ENCODE results near the gene CPEB3. TPM values are rescaled to one million over a fixed set of nuclear protein-coding genes. Genes with fewer than 3 reads are reported as not detected.
"Not testable (repeated sequence)": the region's sequence is repeated elsewhere in the genome, so short reads cannot be mapped to it uniquely, and the experiment has no call there.

The CPEB3 gene
- total RNA-seq, 2 donors from 2014 or later = 3.2 to 3.7 TPM

DNA sequence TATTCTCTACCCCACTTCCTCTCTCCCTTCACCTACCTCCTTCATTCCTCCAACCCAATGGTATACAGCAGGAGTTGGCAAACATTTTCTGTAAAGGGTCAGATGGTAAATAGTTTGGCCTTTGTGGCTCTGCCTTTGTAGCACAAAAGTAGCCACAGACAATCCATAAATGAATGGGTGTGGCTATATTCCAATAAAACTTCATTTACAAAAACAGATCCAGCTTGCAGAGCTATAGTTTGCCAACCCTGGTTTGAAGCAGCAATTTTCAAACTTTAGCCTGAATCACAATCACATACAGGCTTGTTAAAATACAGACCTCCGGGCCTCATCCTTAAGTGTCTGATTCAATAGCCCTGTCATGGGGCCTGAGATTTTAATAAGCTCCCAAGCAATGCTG is 110.5 kb downstream of the CPEB3 start:
- no peak overlapping the region for H3K27ac Mint-ChIP-seq

DNA sequence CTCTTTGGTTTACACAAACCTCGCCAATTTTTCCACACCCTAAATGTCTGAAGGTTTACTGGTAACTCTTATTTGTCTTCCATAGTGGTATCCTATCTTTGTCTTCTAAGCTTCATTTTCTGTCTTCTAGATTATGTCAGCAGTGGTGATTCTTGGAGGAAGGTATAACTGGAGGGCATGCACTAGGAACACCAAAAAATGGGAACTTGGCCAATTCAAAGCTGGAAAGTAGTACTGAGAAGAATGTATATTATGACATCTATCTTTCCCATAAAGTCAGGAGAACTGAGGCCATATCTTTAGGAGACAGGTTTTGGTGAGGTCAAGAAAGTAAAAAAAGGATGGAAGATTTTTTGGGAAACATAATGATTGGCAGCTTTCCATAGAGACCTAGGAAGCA is 113.3 kb downstream of the CPEB3 start:
- ATAC-seq (no peak), DNase-seq (no peak)
- peaks cover 3% of the 10 kb centered on the region for H3K36me3 Mint-ChIP-seq (ENCODE audit: low read depth)
- no peak overlapping the region for H3K27ac Mint-ChIP-seq
- no peak overlapping the region for H3K4me3 Mint-ChIP-seq
- H3K9me3 ChIP-seq (ENCODE audit: control insufficient read depth, low read length, poor library complexity, severe bottlenecking) = no peaks in the 10 kb centered on the region
- no peaks in the 10 kb centered on the region for H3K27me3 Mint-ChIP-seq
- H3K4me1 Mint-ChIP-seq = peaks cover 2% of the 10 kb centered on the region

More for the DNA sequence above, 110.5 kb downstream of the CPEB3 start:
- Mint-ChIP-seq H3K4me1 (peaks cover 2% of the 10 kb centered on the region), H3K4me3 (no peak overlapping the region), H3K36me3 (ENCODE audit: low read depth) (peaks cover 3% of the 10 kb centered on the region), H3K27me3 (no peaks in the 10 kb centered on the region)
- no peak for ATAC-seq
- no peak for DNase-seq
- H3K9me3 ChIP-seq (ENCODE audit: control insufficient read depth, low read length, poor library complexity, severe bottlenecking) = no peaks in the 10 kb centered on the region

DNA sequence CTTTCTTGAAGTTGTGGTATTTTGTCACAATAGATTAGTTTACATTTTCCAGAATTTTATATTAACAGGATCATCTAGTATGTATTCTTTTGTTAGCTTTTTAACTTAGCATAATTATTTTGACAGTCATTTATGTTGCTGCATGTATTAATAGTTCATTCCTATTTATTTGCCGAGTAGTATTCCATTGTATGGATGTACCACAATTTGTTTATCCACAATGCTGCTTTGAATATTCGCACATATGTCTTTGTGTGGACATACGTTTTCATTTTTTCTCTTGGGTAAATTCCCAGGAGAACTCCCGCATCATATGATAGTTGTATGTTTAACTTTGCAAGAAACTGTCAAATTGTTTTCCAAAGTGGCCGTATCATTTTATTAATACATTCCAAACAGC is 115.7 kb downstream of the CPEB3 start:
- DNase-seq = no peak
- H3K27me3 Mint-ChIP-seq = no peaks in the 10 kb centered on the region
- H3K27ac Mint-ChIP-seq = no peak overlapping the region
- H3K9me3 ChIP-seq (ENCODE audit: control insufficient read depth, low read length, poor library complexity, severe bottlenecking) = no peaks in the 10 kb centered on the region
- H3K36me3 Mint-ChIP-seq (ENCODE audit: low read depth) = peaks cover 3% of the 10 kb centered on the region
- no peak overlapping the region for H3K4me3 Mint-ChIP-seq
- ATAC-seq = no peak
- no peaks in the 10 kb centered on the region for H3K4me1 Mint-ChIP-seq

DNA sequence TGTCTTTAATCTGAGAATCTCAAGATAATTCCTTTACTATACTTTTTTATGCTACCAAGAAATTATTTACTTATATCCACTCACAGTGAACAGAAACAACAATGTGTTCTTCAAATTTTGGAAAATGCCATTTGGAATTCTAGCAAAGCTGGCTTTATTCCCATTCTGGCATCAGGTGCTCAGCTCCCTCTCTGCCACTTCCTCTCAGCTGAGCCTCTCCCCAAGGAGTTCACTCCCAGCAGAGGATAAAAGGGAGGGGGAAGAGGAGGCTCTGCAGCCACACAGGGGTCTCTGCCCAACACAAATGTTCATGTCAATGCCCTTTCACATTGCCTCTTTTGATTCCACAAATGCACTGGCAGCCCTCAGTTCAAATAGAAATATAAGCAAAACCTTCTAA is 116.9 kb downstream of the CPEB3 start:
- H3K36me3 Mint-ChIP-seq (ENCODE audit: low read depth) = peaks cover 6% of the 10 kb centered on the region
- no peak overlapping the region for H3K27ac Mint-ChIP-seq
- no peaks in the 10 kb centered on the region for H3K27me3 Mint-ChIP-seq
- no peaks in the 10 kb centered on the region for H3K4me1 Mint-ChIP-seq
- no peaks in the 10 kb centered on the region for H3K9me3 ChIP-seq (ENCODE audit: control insufficient read depth, low read length, poor library complexity, severe bottlenecking)
- no peak overlapping the region for H3K4me3 Mint-ChIP-seq
- no peak for DNase-seq
- ATAC-seq = no peak

DNA sequence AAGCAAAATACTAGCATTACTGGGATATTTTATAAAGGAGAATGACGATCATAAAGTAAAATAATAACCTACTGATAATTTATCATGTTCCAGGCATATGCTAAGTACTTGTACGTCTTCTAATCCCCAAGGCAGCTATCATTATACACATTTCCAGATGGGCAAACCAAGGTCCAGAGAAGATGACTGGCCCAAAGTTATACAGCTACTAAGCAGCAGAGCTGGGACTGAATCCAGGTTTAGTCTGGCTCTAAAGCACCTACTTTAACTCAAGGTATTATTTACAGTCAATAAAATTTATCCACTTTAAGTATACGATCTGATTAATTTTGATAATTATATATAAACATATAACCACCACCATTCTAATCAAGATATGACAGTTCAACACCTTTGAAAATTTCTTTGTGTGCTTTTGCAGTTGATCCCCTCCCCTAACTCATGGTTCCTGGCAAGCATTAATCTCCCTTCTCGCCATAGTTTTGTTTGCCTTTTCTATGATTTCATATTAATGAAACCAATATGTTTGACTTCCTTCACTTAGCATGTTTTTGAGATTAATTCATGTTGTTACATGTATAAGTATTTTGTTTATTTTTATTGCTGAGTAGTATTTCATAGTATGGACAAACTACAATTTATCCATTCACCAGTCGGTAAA is 126.7 kb downstream of the CPEB3 start:
- DNase-seq (no peak), ATAC-seq (no peak)
- Mint-ChIP-seq H3K27ac (no peak overlapping the region), H3K4me3 (no peak overlapping the region), H3K4me1 (peaks cover 2% of the 10 kb centered on the region), H3K36me3 (ENCODE audit: low read depth) (peaks cover 7% of the 10 kb centered on the region), H3K27me3 (no peaks in the 10 kb centered on the region)
- no peaks in the 10 kb centered on the region for H3K9me3 ChIP-seq (ENCODE audit: control insufficient read depth, low read length, poor library complexity, severe bottlenecking)

DNA sequence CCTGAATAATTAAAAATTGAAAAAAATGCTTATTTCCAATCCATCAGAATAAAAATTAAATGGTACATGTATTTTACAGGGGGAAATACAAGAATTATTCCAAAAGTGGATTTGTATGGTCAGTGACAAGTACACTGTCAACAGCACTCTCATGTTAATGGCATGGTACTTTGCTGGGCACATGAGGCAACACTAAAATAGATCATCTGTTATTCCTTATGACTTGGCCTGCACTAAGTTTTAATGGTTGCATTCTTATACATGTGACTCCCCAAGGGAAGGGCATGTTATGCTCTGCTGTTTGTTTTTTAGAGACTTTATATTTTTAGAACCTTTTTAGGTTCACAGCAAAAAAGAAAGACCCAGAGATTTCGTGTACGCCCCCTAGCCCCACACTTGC is 128.3 kb downstream of the CPEB3 start:
- H3K27me3 Mint-ChIP-seq = no peaks in the 10 kb centered on the region

DNA sequence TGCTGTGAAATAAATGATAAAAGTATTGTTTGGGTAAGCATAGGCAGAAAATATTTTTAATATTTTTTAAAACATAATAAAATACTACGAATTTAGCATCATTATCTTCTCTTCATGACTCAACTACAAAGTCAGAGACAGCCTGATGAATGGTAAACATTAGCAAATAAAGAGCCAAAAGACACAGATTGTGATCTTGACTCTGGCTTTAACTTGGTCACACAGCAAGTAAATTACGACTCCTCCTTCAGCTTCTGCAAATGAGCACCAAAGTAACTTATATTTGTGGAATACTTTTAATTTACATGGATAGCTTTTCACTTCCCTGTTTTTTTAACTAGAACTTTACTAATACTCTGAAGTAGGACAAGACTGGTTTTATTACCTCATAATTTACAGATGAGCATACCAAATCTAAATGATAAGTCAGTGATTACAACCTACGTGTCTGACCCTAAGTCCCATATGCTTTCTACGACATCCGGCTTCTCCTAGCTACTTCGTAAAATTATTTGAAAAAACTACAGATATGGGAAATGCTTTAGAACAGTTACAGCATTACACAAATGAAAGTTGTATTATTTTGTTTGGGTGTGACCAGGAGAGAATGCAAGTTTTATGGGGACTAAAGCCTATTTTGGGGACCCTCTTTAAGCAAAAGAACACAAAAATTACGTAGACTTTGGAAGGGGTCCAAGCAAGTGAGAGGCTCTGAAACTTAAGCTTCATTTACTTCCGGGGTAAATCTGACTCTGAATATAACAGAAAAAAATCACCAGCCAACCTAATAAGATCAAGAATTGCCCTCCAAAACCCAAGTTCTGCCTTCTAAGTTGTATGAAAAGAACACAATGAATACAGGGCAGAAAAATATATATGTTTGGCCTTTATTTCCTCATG is 133.8 kb downstream of the CPEB3 start:
- H3K4me1 Mint-ChIP-seq = peaks cover 3% of the 10 kb centered on the region
- no peak overlapping the region for H3K27ac Mint-ChIP-seq
- DNase-seq (no peak), ATAC-seq (no peak)
- H3K4me3 Mint-ChIP-seq = no peak overlapping the region
- no peaks in the 10 kb centered on the region for H3K9me3 ChIP-seq (ENCODE audit: control insufficient read depth, low read length, poor library complexity, severe bottlenecking)
- no peaks in the 10 kb centered on the region for H3K27me3 Mint-ChIP-seq
- H3K36me3 Mint-ChIP-seq (ENCODE audit: low read depth) = peaks cover 8% of the 10 kb centered on the region

More for the DNA sequence above, 128.3 kb downstream of the CPEB3 start:
- Mint-ChIP-seq H3K4me3 (no peak overlapping the region), H3K4me1 (peaks cover 2% of the 10 kb centered on the region), H3K36me3 (ENCODE audit: low read depth) (peaks cover 7% of the 10 kb centered on the region), H3K27ac (no peak overlapping the region)
- H3K9me3 ChIP-seq (ENCODE audit: control insufficient read depth, low read length, poor library complexity, severe bottlenecking) = no peaks in the 10 kb centered on the region
- ATAC-seq (no peak), DNase-seq (no peak)

DNA sequence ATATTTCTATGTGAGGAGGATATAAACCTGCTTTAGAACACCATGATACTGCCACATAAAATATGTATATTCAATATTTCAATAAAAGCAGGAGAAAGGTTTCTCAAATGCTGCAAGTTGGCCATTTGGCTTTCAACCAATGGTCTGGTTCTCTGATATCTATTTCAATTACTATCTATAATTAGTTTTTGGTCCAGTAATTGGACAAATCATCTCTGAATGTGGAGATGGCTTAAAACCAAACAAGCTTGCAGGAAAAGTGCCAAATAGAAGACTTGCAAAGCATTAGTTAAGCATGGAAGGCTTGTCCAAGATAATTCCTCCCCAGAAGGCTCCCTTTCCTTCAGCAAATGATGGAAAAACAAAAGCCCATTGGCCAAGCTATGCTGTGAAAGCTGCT is 140.1 kb downstream of the CPEB3 start:
- ATAC-seq = no peak
- Mint-ChIP-seq H3K4me1 (peaks cover 2% of the 10 kb centered on the region), H3K27me3 (no peaks in the 10 kb centered on the region), H3K27ac (no peak overlapping the region), H3K36me3 (ENCODE audit: low read depth) (no peaks in the 10 kb centered on the region), H3K4me3 (no peak overlapping the region)
- DNase-seq = no peak
- no peaks in the 10 kb centered on the region for H3K9me3 ChIP-seq (ENCODE audit: control insufficient read depth, low read length, poor library complexity, severe bottlenecking)

DNA sequence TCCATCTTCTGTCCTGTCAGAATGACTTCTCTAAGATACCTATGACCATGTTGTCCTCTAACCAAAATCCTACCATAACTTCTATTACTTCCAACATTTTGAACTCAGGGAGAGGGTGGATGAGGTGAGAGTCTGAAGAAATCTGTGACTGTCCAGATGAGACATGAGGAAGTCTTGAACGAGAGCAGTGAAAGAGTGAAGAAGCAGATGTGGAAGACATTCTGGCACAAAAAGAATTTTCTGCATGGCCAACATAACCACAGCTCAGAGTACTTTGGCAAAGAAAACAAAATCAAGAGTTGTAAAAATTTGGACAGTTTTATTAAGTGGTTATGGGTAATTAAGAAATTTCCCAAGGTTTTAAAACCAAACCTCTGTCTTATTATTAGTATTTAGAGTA is 141.6 kb downstream of the CPEB3 start:
- DNase-seq = no peak
- no peak overlapping the region for H3K4me3 Mint-ChIP-seq
- no peak overlapping the region for H3K27ac Mint-ChIP-seq
- no peaks in the 10 kb centered on the region for H3K9me3 ChIP-seq (ENCODE audit: control insufficient read depth, low read length, poor library complexity, severe bottlenecking)
- H3K27me3 Mint-ChIP-seq = no peaks in the 10 kb centered on the region
- ATAC-seq = no peak
- H3K4me1 Mint-ChIP-seq = peaks cover 2% of the 10 kb centered on the region
- no peaks in the 10 kb centered on the region for H3K36me3 Mint-ChIP-seq (ENCODE audit: low read depth)

DNA sequence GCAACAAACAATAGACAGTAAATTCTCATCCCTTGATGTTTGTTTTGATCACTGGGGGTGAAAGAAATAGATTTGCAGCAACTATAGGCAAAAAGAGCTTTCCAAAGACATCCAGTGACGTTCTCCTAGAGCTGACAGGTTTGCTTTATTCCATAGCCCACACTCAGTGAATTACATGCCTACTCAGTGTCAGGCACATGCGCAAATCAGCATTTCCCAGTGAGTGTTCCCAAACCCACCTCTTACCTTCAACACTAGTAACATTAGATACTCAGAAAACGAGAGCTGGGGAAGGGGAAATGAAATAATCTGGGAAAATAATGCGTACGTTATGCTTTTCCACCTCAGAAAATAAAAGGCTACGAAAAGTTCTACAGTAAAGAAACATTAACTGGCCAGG is 144.1 kb downstream of the CPEB3 start:
- no peak for DNase-seq
- Mint-ChIP-seq H3K4me1 (peaks cover 2% of the 10 kb centered on the region), H3K27me3 (no peaks in the 10 kb centered on the region), H3K36me3 (ENCODE audit: low read depth) (no peaks in the 10 kb centered on the region), H3K27ac (no peak overlapping the region), H3K4me3 (no peak overlapping the region)
- no peak for ATAC-seq
- H3K9me3 ChIP-seq (ENCODE audit: control insufficient read depth, low read length, poor library complexity, severe bottlenecking) = no peaks in the 10 kb centered on the region

DNA sequence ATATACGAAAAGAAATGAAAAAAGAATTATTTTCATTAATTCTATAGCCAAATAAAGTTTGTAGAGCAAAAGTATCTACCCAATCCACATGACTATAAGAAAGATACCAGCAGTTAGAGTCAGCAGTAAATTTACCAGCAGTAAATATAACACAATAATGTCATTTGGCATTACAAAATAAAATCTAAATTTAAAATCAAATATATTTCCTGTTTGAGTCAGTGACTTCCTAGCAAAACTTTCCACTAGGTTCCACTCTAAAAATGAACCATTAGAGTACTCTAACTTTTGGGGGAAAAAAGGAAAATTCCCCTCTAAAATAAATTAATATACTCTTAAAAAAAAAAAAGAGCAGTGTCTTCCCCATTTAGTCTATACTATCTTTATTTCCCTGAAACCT is 144.8 kb downstream of the CPEB3 start:
- DNase-seq (no peak), ATAC-seq (no peak)
- no peak overlapping the region for H3K27ac Mint-ChIP-seq
- H3K36me3 Mint-ChIP-seq (ENCODE audit: low read depth) = no peaks in the 10 kb centered on the region
- no peak overlapping the region for H3K4me3 Mint-ChIP-seq
- peaks cover 2% of the 10 kb centered on the region for H3K4me1 Mint-ChIP-seq
- H3K27me3 Mint-ChIP-seq = no peaks in the 10 kb centered on the region
- H3K9me3 ChIP-seq (ENCODE audit: control insufficient read depth, low read length, poor library complexity, severe bottlenecking) = no peaks in the 10 kb centered on the region

DNA sequence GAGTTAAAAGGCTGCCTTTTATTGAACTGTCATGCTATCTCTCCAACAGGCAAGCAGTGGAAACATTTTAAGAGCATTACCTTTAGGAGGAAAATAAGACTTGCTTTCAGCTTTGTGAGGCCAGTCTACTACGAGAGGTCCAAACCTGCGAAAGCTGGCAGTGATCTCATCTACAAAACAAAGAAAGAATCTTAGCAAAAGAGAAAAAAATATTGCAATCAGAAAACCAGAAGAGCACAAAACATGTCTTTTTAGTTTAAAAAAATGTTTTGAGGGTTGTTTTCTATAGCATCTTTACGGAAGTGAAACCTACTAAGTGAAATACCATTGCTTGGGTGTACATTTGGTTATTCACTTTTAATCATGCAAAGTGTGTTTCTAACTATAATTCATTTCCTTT is 147.9 kb downstream of the CPEB3 start:
- no peak overlapping the region for H3K27ac Mint-ChIP-seq
- DNase-seq (no peak), ATAC-seq (no peak)
- H3K36me3 Mint-ChIP-seq (ENCODE audit: low read depth) = no peaks in the 10 kb centered on the region
- no peak overlapping the region for H3K4me3 Mint-ChIP-seq
- no peaks in the 10 kb centered on the region for H3K27me3 Mint-ChIP-seq
- H3K9me3 ChIP-seq (ENCODE audit: control insufficient read depth, low read length, poor library complexity, severe bottlenecking) = no peaks in the 10 kb centered on the region
- H3K4me1 Mint-ChIP-seq = no peaks in the 10 kb centered on the region

DNA sequence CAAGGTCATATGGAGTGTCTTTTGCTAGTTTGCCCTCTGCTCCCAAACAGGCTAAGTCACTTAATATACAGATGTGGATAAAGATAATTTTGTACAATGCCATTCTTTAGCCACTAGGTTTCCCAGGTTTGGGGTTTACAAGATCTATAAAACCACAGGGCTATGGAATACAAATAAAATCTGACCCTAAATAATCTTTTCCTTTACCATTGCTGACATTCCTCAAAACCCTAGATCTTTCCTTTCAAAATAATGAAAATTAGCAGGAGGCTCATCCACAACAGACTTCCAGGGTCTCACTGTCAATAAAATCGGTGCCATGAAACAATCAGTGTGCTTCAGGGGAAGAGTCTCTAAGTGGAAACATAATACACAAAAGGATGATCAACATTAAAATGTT is 148.4 kb downstream of the CPEB3 start:
- H3K27ac Mint-ChIP-seq = no peak overlapping the region
- no peak overlapping the region for H3K4me3 Mint-ChIP-seq
- no peaks in the 10 kb centered on the region for H3K27me3 Mint-ChIP-seq
- no peaks in the 10 kb centered on the region for H3K4me1 Mint-ChIP-seq
- no peaks in the 10 kb centered on the region for H3K9me3 ChIP-seq (ENCODE audit: control insufficient read depth, low read length, poor library complexity, severe bottlenecking)
- DNase-seq = no peak
- H3K36me3 Mint-ChIP-seq (ENCODE audit: low read depth) = no peaks in the 10 kb centered on the region
- ATAC-seq = no peak

DNA sequence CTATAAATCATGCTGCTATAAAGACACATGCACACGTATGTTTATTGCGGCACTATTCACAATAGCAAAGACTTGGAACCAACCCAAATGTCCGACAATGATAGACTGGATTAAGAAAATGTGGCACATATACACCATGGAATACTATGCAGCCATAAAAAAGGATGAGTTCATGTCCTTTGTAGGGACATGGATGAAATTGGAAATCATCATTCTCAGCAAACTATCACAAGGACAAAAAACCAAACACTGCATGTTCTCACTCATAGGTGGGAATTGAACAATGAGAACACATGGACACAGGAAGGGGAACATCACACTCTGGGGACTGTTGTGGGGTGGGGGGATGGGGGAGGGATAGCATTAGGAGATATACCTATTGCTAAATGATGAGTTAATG is 149.7 kb downstream of the CPEB3 start:
- not testable (repeated sequence) for H3K36me3 Mint-ChIP-seq (ENCODE audit: low read depth); H3K27ac Mint-ChIP-seq; H3K9me3 ChIP-seq (ENCODE audit: control insufficient read depth, low read length, poor library complexity, severe bottlenecking); H3K4me1 Mint-ChIP-seq; H3K27me3 Mint-ChIP-seq; ATAC-seq; H3K4me3 Mint-ChIP-seq; DNase-seq
